ENCODE data around the gene AUTS2.

DNA sequence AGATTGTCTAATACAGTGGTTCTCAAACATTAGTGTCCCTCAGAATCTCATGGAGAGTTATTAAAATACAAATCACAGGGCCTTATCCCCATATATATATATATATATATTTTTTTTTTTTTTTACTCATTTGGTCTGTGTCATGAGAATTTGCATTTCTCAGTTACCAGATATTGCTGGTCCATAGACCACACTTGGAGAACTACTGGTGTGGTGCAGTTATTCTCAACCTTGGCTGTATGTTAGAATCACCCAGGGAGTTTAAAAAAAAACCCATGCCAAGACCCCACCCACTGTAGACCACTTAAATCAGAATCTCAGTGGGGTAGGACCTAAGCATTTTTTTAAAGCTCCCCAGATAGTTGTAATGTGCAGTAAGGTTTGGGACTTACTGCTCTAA lies 179.9 kb downstream of the AUTS2 start:
- TF ChIP-seq POLR2A (IDR thresholded peaks at IDR 0.05): no peak
- TF ChIP-seq CTCF (IDR thresholded peaks at IDR 0.05): no peak
